T-cell (primary cell): Measurements from ENCODE around the gene BNIP5. TPM values are rescaled to one million over a fixed set of nuclear protein-coding genes. Genes with fewer than 3 reads are reported as not detected.

ENCODE experiments used
- ATAC-seq, 4 experiments: fragments of 200-7000 bp in 3 of 4; fragments of 150-1000 bp in 1 of 4; cut with Tn5 transposase; replicated peaks in 1 of 4; 1 replicate in 3 of 4; 2 replicates in 1 of 4; pipeline ENCODE4 v1.10.0; 2021; ENCODE audit warnings: moderate library complexity in 3 of 4, mild to moderate bottlenecking in 2 of 4, moderate number of reproducible peaks in 1 of 4
- CTCF ChIA-PET, 2 donors: fragments of 300-600 bp; sonication (Branson Sonifier 250); formaldehyde crosslinking; loops; one replicate each; lab custom pipeline; 2022; ENCODE audit warnings: antibody characterized with exemption in 2 of 2; lab: Charles Lee
- POLR2A ChIA-PET, 2 donors: fragments of 300-600 bp; sonication (Branson Sonifier 250); formaldehyde crosslinking; loops; one replicate each; lab custom pipeline; 2022; ENCODE audit warnings: antibody characterized with exemption in 2 of 2; lab: Charles Lee
- DNase-seq, 35 experiments: peaks; one replicate each; pipeline versions ENCODE4 v3.0.0 to v3.0.0-alpha.2; 2013 to 2023
- H3K27ac ChIP-seq: one replicate; pipeline ENCODE4 v1.5.1; 2013; ENCODE audit warnings: low read length
- H3K27me3 ChIP-seq, 2 experiments: replicated peaks in 1 of 2; 1 replicate in 1 of 2; 2 replicates in 1 of 2; pipeline versions ENCODE4 v1.6.1 to v1.7.0; 2013; ENCODE audit warnings: low read length in 1 of 2, mixed read lengths in 1 of 2; ENCODE audit not compliant: control insufficient read depth in 2 of 2, insufficient read depth in 2 of 2; ENCODE audit errors: extremely low read depth in 1 of 2
- H3K36me3 ChIP-seq, 2 donors: 1 replicate in 1 of 2; 2 replicates in 1 of 2; pipeline versions ENCODE4 v1.6.1 to v1.7.0; 2013; ENCODE audit warnings: low read length in 1 of 2; ENCODE audit not compliant: control insufficient read depth in 2 of 2, insufficient read depth in 1 of 2; ENCODE audit errors: extremely low read depth in 1 of 2
- H3K4me1 ChIP-seq, 2 experiments: 1 replicate in 1 of 2; 2 replicates in 1 of 2; pipeline versions ENCODE4 v1.6.1 to v1.7.0; 2013; ENCODE audit warnings: low read length in 2 of 2, mixed read lengths in 1 of 2; ENCODE audit not compliant: insufficient read depth in 2 of 2, control insufficient read depth in 1 of 2; ENCODE audit errors: extremely low read depth in 1 of 2
- H3K4me3 ChIP-seq, 2 donors: 1 replicate in 1 of 2; 2 replicates in 1 of 2; pipeline versions ENCODE4 v1.5.1 to v1.7.0; 2013; ENCODE audit warnings: mild to moderate bottlenecking in 2 of 2, low read length in 1 of 2, moderate library complexity in 1 of 2; ENCODE audit not compliant: control insufficient read depth in 1 of 2; ENCODE audit errors: extremely low read depth in 1 of 2
- H3K9me3 ChIP-seq: 2 replicates; pipeline ENCODE4 v1.7.0; 2013
- H3K27ac Mint-ChIP-seq, 2 donors: one replicate each; pipeline ENCODE4 v1.8.0; 2020 to 2021; ENCODE audit warnings: mild to moderate bottlenecking in 2 of 2, mixed read lengths in 2 of 2
- H3K27me3 Mint-ChIP-seq, 2 donors: one replicate each; pipeline ENCODE4 v1.8.0; 2021 to 2022; ENCODE audit warnings: mixed read lengths in 2 of 2
- H3K36me3 Mint-ChIP-seq: one replicate; pipeline ENCODE4 v1.8.0; 2021; ENCODE audit warnings: mixed read lengths
- H3K4me1 Mint-ChIP-seq, 3 donors: one replicate each; pipeline ENCODE4 v1.8.0; 2020 to 2022; ENCODE audit warnings: mixed read lengths in 3 of 3, mild to moderate bottlenecking in 1 of 3
- H3K4me3 Mint-ChIP-seq, 3 donors: one replicate each; pipeline ENCODE4 v1.8.0; 2020 to 2022; ENCODE audit warnings: mild to moderate bottlenecking in 3 of 3, mixed read lengths in 3 of 3, moderate library complexity in 3 of 3
- H3K9me3 Mint-ChIP-seq, 3 donors: one replicate each; pipeline ENCODE4 v1.8.0; 2020 to 2022; ENCODE audit warnings: mixed read lengths in 3 of 3
- WGBS: methylation state at CpG from one replicate; pipeline ENCODE4 v1.1.5; 2013; ENCODE audit warnings: missing lambda C conversion rate; ENCODE audit not compliant: insufficient coverage; 5-methylcytosine and 5-hydroxymethylcytosine counted together
- total RNA-seq, 35 experiments: library from RNA in 6 of 35; stranded (reverse) in 6 of 35; fragments of 120-200 nt in 1 of 35; gene quantifications; one replicate each; pipeline versions ENCODE4 v1.2.1 to v1.2.4 and lab custom pipeline; 2013 to 2026

BNIP5 gene
- total RNA-seq, 5 donors from 2014 or later (not counting 1 experiment from before 2014, with no cell fraction given) = 0.09 TPM; not detected in 4

DNA sequence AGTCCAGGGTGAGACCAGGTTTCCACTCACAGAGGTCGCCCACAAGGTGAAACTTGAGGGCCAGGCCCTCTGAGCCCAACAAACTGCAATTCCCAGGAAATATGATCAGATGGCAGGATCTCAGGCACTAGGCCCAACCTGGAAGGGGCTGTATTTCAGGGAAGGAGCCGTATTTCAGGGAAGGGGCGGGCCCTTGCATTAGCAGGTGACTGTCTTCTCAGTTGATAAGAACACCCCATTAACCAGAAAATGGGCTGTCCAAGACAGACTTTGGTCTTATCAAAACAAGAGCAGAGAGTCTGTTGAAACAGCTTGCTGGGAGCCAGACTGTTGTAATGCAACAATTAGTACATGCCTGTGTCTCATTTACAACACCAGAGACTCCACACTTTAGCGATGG lies 10.9 kb upstream of the BNIP5 start:
- no peaks in the 10 kb centered on the region for H3K4me1 ChIP-seq
- ChIA-PET POLR2A (interaction anchor here in 1 of 2 donors (0.6 kb wide), 1 partner anchor 1407 kb away, joined by 3 read pairs; no protein-coding TSS in a partner anchor), CTCF (no interaction called here)
- peaks cover 0 to 2% of the 10 kb centered on the region in 2 experiments for H3K27me3 ChIP-seq
- H3K9me3 Mint-ChIP-seq = no peaks in the 10 kb centered on the region
- DNase-seq = no peak
- 96% methylated on average over 2 of the region's 4 CpGs for WGBS
- no peak overlapping the region for H3K4me3 Mint-ChIP-seq
- H3K27ac Mint-ChIP-seq = no peak overlapping the region
- no peak for ATAC-seq
- H3K9me3 ChIP-seq = no peaks in the 10 kb centered on the region
- no peaks in the 10 kb centered on the region for H3K36me3 ChIP-seq
- H3K4me1 Mint-ChIP-seq = no peaks in the 10 kb centered on the region
- H3K27ac ChIP-seq = no peak overlapping the region
- H3K27me3 Mint-ChIP-seq = no peaks in the 10 kb centered on the region
- no peaks in the 10 kb centered on the region for H3K36me3 Mint-ChIP-seq
- no peak overlapping the region for H3K4me3 ChIP-seq

DNA sequence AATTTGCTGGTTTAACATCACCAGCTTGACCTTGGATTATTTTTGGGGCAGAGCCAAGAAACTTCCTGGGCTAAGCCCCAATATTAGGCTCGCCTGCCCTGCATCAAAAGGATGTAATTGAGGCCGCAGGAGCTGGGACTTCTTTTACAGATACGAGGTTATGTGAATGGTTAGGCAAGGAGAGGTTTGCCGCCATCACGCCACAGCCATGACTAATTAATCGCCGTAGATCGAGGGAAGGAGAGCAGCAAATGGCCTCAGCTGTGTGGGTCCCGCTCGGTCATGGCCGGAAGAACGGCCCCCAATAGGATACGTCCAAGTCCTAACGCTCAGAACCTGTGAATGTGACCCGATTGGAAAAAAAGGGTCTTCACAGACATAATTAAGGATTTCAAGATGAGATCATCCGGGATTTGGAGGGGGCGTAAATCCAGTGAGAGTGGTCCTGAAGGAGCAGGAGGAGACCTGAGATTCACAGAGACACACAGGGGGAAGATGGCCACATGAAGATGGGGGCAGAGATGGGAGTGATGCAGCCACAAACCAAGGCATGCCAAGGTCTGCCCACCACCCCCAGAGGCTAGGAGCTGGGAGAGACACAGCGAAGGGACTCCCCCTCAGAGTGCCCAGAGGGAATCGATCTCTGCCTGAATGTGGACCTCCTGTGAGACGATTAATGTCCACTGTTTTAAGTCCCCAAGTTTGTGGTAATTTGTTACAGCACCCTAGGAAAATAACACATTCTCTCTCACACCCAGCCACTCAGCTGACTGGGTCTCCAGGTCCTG lies 10.0 kb upstream of the BNIP5 start:
- Histone ChIP-seq H3K27ac (no peak overlapping the region), H3K9me3 (no peaks in the 10 kb centered on the region), H3K4me1 (no peaks in the 10 kb centered on the region), H3K36me3 (no peaks in the 10 kb centered on the region), H3K4me3 (no peak overlapping the region), H3K27me3 (no peaks in the 10 kb centered on the region)
- WGBS = 93% methylated on average over 17 of the region's 20 CpGs
- no peaks in the 10 kb centered on the region for H3K9me3 Mint-ChIP-seq
- H3K4me1 Mint-ChIP-seq = no peaks in the 10 kb centered on the region
- POLR2A ChIA-PET = no interaction called here
- ATAC-seq (no peak), DNase-seq (no peak)
- H3K36me3 Mint-ChIP-seq = no peaks in the 10 kb centered on the region
- H3K27ac Mint-ChIP-seq = no peak overlapping the region
- CTCF ChIA-PET = interaction anchor here in 1 of 2 donors (0.6 kb wide), 1 partner anchor 12 kb away, joined by 4 read pairs; no protein-coding TSS in a partner anchor
- H3K27me3 Mint-ChIP-seq = peaks cover 0 to 2% of the 10 kb centered on the region in 2 donors
- no peak overlapping the region for H3K4me3 Mint-ChIP-seq

DNA sequence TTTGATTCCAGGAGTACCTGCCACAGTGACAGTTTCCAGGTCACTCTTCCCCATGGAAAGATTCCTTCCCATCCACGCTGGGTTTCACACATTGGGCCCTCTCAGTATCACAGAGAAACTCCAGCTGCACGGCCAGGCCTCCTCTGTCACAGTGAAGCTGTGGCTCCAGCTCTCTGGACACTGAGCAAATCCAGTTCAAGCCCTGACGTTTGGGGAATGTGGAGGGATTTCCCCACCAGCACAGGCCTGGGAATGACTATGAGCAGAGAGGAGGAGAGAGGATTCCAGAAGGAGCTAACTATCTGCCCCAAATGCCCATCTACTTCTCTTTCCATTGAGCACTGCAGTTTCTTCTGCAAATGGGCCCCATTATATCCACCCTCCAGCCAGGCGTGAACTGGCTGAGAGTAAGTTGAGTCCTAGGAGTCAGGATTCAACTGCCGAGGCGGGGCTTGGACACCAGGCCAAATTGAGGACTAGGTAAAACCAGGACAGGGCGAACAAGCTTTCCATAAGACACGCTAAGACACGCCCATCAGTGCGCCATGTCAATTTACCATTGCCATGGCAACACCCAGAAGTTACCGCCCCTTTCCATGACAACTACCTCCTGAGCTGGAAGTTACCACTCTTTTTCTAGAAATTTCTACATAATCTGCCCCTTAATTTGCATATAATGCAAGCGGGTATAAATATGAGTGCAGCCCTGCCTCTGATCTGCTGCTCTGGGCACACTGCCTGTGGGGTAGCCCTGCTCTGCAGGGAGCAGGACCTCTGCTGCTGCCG lies 9.2 kb upstream of the BNIP5 start:
- Mint-ChIP-seq H3K36me3 (no peaks in the 10 kb centered on the region), H3K9me3 (no peaks in the 10 kb centered on the region), H3K4me3 (no peak overlapping the region), H3K4me1 (peaks cover 1 to 2% (median 1%) of the 10 kb centered on the region in 3 donors), H3K27me3 (peaks cover 1 to 3% of the 10 kb centered on the region in 2 donors), H3K27ac (no peak overlapping the region)
- POLR2A ChIA-PET = no interaction called here
- H3K9me3 ChIP-seq = no peaks in the 10 kb centered on the region
- H3K4me1 ChIP-seq = peaks cover 0 to 7% of the 10 kb centered on the region in 2 experiments
- 94% methylated on average over 11 of the region's 13 CpGs for WGBS
- H3K4me3 ChIP-seq = no peak overlapping the region
- no peak overlapping the region for H3K27ac ChIP-seq
- H3K36me3 ChIP-seq = no peaks in the 10 kb centered on the region
- CTCF ChIA-PET = interaction anchor here (0.6 to 0.7 kb wide), 3 partner anchors 13 to 320 kb away, joined by 3 to 4 read pairs (median 3); no protein-coding TSS in a partner anchor
- no peak for DNase-seq
- H3K27me3 ChIP-seq = peaks cover 0 to 7% of the 10 kb centered on the region in 2 experiments
- ATAC-seq = no peak

DNA sequence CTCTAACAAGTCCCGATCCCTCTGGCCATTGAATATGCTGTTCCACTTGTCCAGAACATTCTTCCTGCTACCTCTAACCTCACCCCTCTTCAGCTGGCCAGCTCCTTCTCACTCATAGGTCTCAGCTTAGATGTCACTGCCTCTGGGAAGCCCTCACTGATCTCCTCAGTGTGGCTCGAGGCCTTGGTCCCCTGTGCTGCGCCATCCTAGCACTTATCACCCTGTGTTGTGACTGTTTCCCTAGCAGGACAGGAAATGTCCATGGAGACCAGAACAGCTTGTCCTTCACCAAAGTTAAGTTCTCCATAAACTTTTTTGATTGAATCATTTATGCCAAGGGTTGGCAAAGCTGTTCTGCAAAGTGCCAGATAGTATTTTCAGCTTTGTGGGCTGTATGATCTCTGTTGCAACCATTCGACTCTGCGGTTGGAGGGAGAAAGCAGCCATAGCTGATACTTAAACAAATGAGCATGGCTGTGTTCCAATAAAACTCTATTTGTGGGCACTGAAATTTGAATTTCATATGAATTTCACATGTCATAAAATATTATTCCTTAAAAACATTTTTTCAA lies 6.5 kb upstream of the BNIP5 start:
- Histone ChIP-seq H3K4me1 (peaks cover 0 to 11% of the 10 kb centered on the region in 2 experiments), H3K4me3 (no peak overlapping the region), H3K36me3 (no peaks in the 10 kb centered on the region), H3K27me3 (peaks cover 4 to 20% of the 10 kb centered on the region in 2 experiments), H3K9me3 (no peaks in the 10 kb centered on the region), H3K27ac (no peak overlapping the region)
- Mint-ChIP-seq H3K9me3 (no peaks in the 10 kb centered on the region), H3K4me1 (peaks cover 6 to 8% (median 8%) of the 10 kb centered on the region in 3 donors), H3K4me3 (no peak overlapping the region), H3K27ac (no peak overlapping the region), H3K27me3 (peaks cover 6 to 13% of the 10 kb centered on the region in 2 donors), H3K36me3 (no peaks in the 10 kb centered on the region)
- ChIA-PET POLR2A (no interaction called here), CTCF (interaction anchor here in 1 of 2 donors (0.6 kb wide), 2 partner anchors 312 to 1244 kb away, joined by 3 read pairs; no protein-coding TSS in a partner anchor)
- DNase-seq = no peak
- 100% methylated on average over 3 of the region's 5 CpGs for WGBS
- no peak for ATAC-seq

DNA sequence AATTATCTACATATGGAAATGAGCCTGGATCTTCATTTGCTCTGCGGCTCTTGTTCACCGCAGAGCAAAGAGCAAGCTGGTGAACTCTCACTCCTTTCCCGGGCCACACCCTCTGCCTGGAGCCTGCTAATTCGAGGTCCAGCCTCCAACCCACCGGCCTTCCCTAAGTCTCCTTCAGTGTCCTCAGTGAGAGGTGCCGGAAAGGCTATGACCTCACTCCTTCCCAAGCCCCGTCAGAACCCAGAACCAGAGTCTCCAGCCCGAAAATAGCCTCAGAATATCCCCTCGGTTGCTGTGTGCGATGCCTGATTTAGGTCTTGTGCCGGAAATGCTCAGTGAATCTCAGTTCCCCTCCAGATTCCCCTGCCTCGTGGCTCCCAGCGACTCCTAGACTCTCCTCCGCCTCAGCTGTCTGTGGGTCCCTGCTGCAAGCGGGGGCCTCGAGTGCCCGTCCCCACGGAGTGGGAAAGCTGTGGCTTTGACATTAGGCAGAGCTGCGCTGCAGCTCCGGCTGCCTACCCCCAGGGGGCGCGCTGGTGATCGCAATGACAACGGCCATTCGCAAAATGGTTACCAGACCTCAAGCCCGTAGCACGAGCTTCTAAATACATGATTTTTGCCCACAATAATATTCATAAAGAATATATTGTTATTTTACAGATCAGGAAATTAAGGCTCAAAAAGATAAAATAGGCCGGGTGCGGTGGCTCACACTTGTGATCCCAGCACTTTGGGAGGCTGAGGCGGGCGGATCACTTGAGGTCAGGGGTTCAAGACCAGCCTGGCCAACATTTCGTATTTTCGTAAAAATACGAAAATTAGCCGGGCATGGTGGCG lies 4.1 kb upstream of the BNIP5 start:
- ATAC-seq = peak; percentile 74 to 88 (median 82)
- Mint-ChIP-seq H3K4me1 (peaks cover 16 to 25% (median 18%) of the 10 kb centered on the region in 3 donors), H3K4me3 (peak overlapping the region; percentile 22 to 72 (median 70)), H3K9me3 (no peaks in the 10 kb centered on the region), H3K27me3 (peaks cover 6 to 17% of the 10 kb centered on the region in 2 donors), H3K27ac (peak overlapping the region in 1 of 2 donors; percentile 59), H3K36me3 (no peaks in the 10 kb centered on the region)
- WGBS = 39% methylated on average over 28 of the region's 36 CpGs
- POLR2A ChIA-PET = interaction anchor here in 1 of 2 donors (0.6 kb wide), 1 partner anchor 266 kb away, joined by 4 read pairs; no protein-coding TSS in a partner anchor
- Histone ChIP-seq H3K27me3 (peaks cover 4 to 26% of the 10 kb centered on the region in 2 experiments), H3K36me3 (no peaks in the 10 kb centered on the region), H3K4me3 (no peak overlapping the region), H3K27ac (no peak overlapping the region), H3K4me1 (peaks cover 3 to 23% of the 10 kb centered on the region in 2 experiments), H3K9me3 (no peaks in the 10 kb centered on the region)
- DNase-seq = peak; percentile 25 to 77 (median 63)
- CTCF ChIA-PET = interaction anchor here in 1 of 2 donors (0.5 to 1.9 kb wide), 16 partner anchors 8 to 488 kb away, joined by 3 to 11 read pairs (median 3); no protein-coding TSS in a partner anchor
